Activated B cell treated with CpG ODN at 0.5 μM for 24 hours (primary cell): ENCODE data around the gene GGT7. TPM values are rescaled to one million over a fixed set of nuclear protein-coding genes. Genes with fewer than 3 reads are reported as not detected.

ENCODE experiments used
- ATAC-seq: fragments of 200-7000 bp; cut with Tn5 transposase; one replicate; pipeline ENCODE4 v1.10.0; 2021; ENCODE audit warnings: low read depth, mild to moderate bottlenecking, moderate library complexity
- CTCF ChIA-PET: fragments of 350-600 bp; sonication (Branson Sonifier 250); formaldehyde crosslinking; loops from one replicate; lab custom pipeline; 2021; ENCODE audit warnings: antibody characterized with exemption; lab: Charles Lee
- POLR2A ChIA-PET: fragments of 350-600 bp; sonication (Branson Sonifier 250); formaldehyde crosslinking; loops from one replicate; lab custom pipeline; 2021; ENCODE audit warnings: antibody characterized with exemption; lab: Charles Lee
- DNase-seq: peaks from one replicate; pipeline ENCODE4 v3.0.0; 2022
- H3K27ac Mint-ChIP-seq: one replicate; pipeline ENCODE4 v1.8.0; 2020; ENCODE audit warnings: mixed read lengths
- H3K27me3 Mint-ChIP-seq: one replicate; pipeline ENCODE4 v1.8.0; 2021; ENCODE audit warnings: mixed read lengths
- H3K36me3 Mint-ChIP-seq: one replicate; pipeline ENCODE4 v1.8.0; 2021; ENCODE audit warnings: low read depth, mixed read lengths
- H3K4me1 Mint-ChIP-seq: one replicate; pipeline ENCODE4 v1.8.0; 2021; ENCODE audit warnings: mixed read lengths
- H3K4me3 Mint-ChIP-seq: one replicate; pipeline ENCODE4 v1.8.0; 2020; ENCODE audit warnings: mild to moderate bottlenecking, mixed read lengths
- H3K9me3 Mint-ChIP-seq: one replicate; pipeline ENCODE4 v1.8.0; 2020; ENCODE audit warnings: mixed read lengths
- intact Hi-C: fragments of 100-400 bp; cut with micrococcal nuclease; formaldehyde crosslinking; loops from one replicate; pipeline ENCODE4 v1.15.1; 2024
- total RNA-seq: library from RNA; stranded (reverse); gene quantifications from 2 replicates; pipeline ENCODE4 v1.2.3, GENCODE V29; 2022
- TF ChIP-seq, protein P1 (sequence below): fragments of 200-600 bp; IDR thresholded peaks from one replicate; pipeline ENCODE4 v1.8.0; 2022; ENCODE audit warnings: antibody characterized with exemption, mild to moderate bottlenecking

Gene GGT7
- total RNA-seq, 1 donor from 2014 or later: 20.6 TPM

- peak overlapping the region; percentile 90 for H3K27ac Mint-ChIP-seq
- no peaks in the 10 kb centered on the region for H3K9me3 Mint-ChIP-seq
- ATAC-seq (no peak), DNase-seq (no peak)
- POLR2A ChIA-PET: interaction anchor here (0.7 to 1.0 kb wide), 3 partner anchors 132 to 461 kb away, joined by 3 to 6 read pairs (median 5); partner anchors contain the start of genes GSS, MMP24OS and MYH7B
- peaks cover 45% of the 10 kb centered on the region for H3K4me1 Mint-ChIP-seq
- TF ChIP-seq, protein P1, sequence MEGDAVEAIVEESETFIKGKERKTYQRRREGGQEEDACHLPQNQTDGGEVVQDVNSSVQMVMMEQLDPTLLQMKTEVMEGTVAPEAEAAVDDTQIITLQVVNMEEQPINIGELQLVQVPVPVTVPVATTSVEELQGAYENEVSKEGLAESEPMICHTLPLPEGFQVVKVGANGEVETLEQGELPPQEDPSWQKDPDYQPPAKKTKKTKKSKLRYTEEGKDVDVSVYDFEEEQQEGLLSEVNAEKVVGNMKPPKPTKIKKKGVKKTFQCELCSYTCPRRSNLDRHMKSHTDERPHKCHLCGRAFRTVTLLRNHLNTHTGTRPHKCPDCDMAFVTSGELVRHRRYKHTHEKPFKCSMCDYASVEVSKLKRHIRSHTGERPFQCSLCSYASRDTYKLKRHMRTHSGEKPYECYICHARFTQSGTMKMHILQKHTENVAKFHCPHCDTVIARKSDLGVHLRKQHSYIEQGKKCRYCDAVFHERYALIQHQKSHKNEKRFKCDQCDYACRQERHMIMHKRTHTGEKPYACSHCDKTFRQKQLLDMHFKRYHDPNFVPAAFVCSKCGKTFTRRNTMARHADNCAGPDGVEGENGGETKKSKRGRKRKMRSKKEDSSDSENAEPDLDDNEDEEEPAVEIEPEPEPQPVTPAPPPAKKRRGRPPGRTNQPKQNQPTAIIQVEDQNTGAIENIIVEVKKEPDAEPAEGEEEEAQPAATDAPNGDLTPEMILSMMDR: no peak
- peak overlapping the region; percentile 97 for H3K4me3 Mint-ChIP-seq
- peaks cover 19% of the 10 kb centered on the region for H3K36me3 Mint-ChIP-seq
- H3K27me3 Mint-ChIP-seq: no peaks in the 10 kb centered on the region
- intact Hi-C loops: loop anchor here (2.0 to 10.0 kb wide), 5 partner anchors 133 to 1131 kb away; partner anchors contain the start of genes AHCY, ITCH, SCAND1 and TRPC4AP
- CTCF ChIA-PET: interaction anchor here (1.0 to 1.8 kb wide), 3 partner anchors 9 to 511 kb away, joined by 3 to 6 read pairs (median 6); no protein-coding TSS in a partner anchor
Observed at GRCh38 chr20:34824026-34824425, 48.6 kb downstream of the GGT7 start.

GRCh38 chr20:34820805-34821578, 51.7 kb downstream of the GGT7 start:
- TF ChIP-seq, protein P1: no peak
- intact Hi-C loops: loop anchor here (10.0 kb wide), 2 partner anchors 456 to 1134 kb away; partner anchors contain the start of genes ITCH and SCAND1
- Mint-ChIP-seq H3K27ac (no peak overlapping the region), H3K27me3 (no peaks in the 10 kb centered on the region), H3K36me3 (peaks cover 19% of the 10 kb centered on the region), H3K4me3 (no peak overlapping the region), H3K4me1 (peaks cover 57% of the 10 kb centered on the region), H3K9me3 (no peaks in the 10 kb centered on the region)
- POLR2A ChIA-PET: no interaction called here
- DNase-seq (no peak), ATAC-seq (no peak)
- CTCF ChIA-PET: no interaction called here

DNA sequence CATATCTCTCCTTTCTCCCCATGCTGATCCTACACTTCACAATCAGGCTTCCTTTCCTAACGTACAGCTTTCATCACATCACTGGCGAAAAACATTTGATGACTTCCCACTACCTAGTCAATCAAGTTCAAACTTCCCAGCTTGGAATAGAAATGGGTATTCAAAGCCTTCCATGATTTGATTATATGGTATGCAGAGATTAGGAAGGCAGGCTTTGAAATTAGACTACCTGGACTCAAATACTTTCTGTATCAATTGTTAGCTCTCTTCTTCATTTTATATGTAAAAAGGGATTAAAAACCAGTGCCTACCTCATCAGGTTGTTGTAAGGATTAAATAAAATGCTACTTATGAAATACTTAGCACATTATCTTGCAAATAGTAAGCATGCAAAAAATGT, 54.9 kb downstream of the GGT7 start:
- Mint-ChIP-seq H3K9me3 (no peaks in the 10 kb centered on the region), H3K4me1 (peaks cover 46% of the 10 kb centered on the region), H3K4me3 (no peak overlapping the region), H3K27me3 (no peaks in the 10 kb centered on the region), H3K36me3 (peaks cover 12% of the 10 kb centered on the region), H3K27ac (no peak overlapping the region)
- ChIA-PET CTCF (no interaction called here), POLR2A (no interaction called here)
- no peak for ATAC-seq
- intact Hi-C loops: no loop called here
- DNase-seq: no peak
- TF ChIP-seq, protein P1: no peak

- Mint-ChIP-seq H3K27me3 (no peaks in the 10 kb centered on the region), H3K4me1 (peaks cover 39% of the 10 kb centered on the region), H3K27ac (no peak overlapping the region), H3K9me3 (no peaks in the 10 kb centered on the region), H3K4me3 (no peak overlapping the region), H3K36me3 (peaks cover 9% of the 10 kb centered on the region)
- ATAC-seq (no peak), DNase-seq (no peak)
- intact Hi-C loops: no loop called here
- TF ChIP-seq, protein P1: no peak
- POLR2A ChIA-PET: no interaction called here
- CTCF ChIA-PET: no interaction called here
Observed at GRCh38 chr20:34817072-34817471, 55.6 kb downstream of the GGT7 start.

DNA sequence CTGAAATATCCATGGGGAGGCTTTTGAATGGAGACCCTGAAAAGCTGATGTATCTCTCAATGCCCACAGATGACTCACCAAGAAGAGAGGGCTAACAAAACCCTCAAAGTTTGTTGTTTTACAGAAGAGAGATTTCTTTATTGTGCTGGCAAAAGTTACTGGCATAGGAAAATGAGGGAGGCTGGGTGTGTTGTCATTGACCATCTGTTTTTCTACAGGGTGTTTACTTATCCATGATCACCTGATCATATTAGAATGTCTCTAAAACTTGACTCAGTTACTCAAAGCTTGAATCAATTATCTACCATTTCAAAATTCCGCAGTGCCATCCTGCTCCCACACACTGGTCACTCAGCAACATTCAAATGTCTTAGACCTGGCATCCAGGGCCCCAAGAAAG, 57.0 kb downstream of the GGT7 start:
- Mint-ChIP-seq H3K27me3 (no peaks in the 10 kb centered on the region), H3K27ac (no peak overlapping the region), H3K9me3 (no peaks in the 10 kb centered on the region), H3K4me3 (no peak overlapping the region), H3K4me1 (peaks cover 27% of the 10 kb centered on the region), H3K36me3 (peaks cover 4% of the 10 kb centered on the region)
- ChIA-PET POLR2A (no interaction called here), CTCF (no interaction called here)
- intact Hi-C loops: no loop called here
- DNase-seq (no peak), ATAC-seq (no peak)
- TF ChIP-seq, protein P1: no peak
